Suprapubic skin (tissue), 3 donors: Measurements from ENCODE around the gene MYO6.

Experiments used
- POLR2A ChIP-seq, 2 donors: fragments of 450-650 bp; IDR thresholded peaks; one replicate each; pipeline ENCODE4 v1.6.1; 2017; ENCODE audit warnings: antibody characterized with exemption in 2 of 2, mild to moderate bottlenecking in 2 of 2, moderate library complexity in 2 of 2
- TF ChIP-seq, protein P1 (sequence below), 2 donors: fragments of 200-600 bp in 1 of 2; fragments of 450-650 bp in 1 of 2; sonication (generic) in 1 of 2; IDR thresholded peaks; one replicate each; pipeline ENCODE4 v1.5.1; 2016 to 2019; ENCODE audit warnings: antibody characterized with exemption in 2 of 2, mild to moderate bottlenecking in 1 of 2, moderate library complexity in 1 of 2

DNA sequence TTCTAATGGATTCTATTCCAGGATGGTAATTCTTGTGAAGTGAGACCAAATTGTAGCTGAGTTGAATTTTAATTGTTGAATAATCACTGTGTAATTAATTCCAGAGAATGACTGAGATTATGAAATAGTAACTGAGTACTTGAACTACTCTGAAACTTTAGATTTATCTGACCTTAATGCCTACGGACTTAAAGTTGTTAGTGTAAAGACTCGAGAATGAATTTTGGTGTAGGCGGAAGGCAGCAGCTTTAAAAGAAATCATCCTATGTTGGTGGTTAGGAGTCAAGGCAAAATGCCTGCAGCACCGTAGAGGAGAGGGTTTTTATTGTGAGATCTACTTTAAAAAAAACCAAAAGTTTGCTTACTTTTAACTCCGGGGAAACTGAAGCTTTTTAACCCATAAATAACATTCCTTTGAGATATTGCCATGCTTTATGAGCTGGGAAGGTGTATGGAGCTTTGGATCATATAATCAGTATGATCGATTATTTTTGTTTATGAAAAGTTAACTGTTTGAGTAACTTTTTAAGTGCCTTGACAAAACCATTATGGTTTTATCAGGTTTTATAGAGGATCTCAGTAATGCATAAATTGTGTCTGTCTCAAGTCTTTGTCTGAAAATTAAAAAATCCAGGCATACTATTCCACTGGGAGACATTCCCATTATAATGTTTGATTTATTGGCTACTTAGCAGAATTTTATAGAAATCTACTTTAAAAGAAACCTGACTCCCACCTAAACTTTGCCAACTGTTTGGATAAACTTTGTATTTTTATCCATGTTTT lies 46.1 kb downstream of the MYO6 start:
- TF ChIP-seq, protein P1, sequence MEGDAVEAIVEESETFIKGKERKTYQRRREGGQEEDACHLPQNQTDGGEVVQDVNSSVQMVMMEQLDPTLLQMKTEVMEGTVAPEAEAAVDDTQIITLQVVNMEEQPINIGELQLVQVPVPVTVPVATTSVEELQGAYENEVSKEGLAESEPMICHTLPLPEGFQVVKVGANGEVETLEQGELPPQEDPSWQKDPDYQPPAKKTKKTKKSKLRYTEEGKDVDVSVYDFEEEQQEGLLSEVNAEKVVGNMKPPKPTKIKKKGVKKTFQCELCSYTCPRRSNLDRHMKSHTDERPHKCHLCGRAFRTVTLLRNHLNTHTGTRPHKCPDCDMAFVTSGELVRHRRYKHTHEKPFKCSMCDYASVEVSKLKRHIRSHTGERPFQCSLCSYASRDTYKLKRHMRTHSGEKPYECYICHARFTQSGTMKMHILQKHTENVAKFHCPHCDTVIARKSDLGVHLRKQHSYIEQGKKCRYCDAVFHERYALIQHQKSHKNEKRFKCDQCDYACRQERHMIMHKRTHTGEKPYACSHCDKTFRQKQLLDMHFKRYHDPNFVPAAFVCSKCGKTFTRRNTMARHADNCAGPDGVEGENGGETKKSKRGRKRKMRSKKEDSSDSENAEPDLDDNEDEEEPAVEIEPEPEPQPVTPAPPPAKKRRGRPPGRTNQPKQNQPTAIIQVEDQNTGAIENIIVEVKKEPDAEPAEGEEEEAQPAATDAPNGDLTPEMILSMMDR (IDR thresholded peaks at IDR 0.05): no peak
- no peak for TF ChIP-seq POLR2A (IDR thresholded peaks at IDR 0.05)
